HG03378 (cell line): ENCODE measurements around the gene PHACTR1.
"Not testable (repeated sequence)": the region's sequence is repeated elsewhere in the genome, so short reads cannot be mapped to it uniquely, and the experiment has no call there.

ENCODE experiments used
- ATAC-seq: cut with Tn5 transposase; IDR thresholded peaks from one replicate; pipeline ENCODE4 v1.9.1; 2021; ENCODE audit warnings: mild to moderate bottlenecking, moderate library complexity; ENCODE audit not compliant: unreplicated experiment

Gene PHACTR1

DNA sequence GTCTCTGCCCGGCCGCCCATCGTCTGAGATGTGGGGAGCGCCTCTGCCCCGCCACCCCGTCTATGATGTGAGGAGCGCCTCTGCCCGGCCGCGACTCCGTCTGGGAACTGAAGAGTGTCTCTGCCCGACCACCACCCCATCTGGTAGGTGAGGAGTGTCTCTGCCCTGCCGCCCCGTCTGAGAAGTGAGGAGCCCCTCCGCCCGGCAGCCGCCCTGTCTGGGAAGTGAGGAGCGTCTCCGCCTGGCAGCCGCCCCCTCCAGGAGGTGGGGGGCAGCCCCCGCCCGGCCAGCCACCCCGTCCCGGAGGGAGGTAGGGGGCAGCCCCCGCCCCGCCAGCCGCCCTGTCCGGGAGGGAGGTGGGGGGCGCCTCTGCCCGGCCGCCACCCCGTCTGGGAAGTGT is 417.3 kb downstream of the PHACTR1 start:
- not testable (repeated sequence) for ATAC-seq

GRCh38 chr6:13135152-13135551 is 418.6 kb downstream of the PHACTR1 start:
- no peak for ATAC-seq

- ATAC-seq, result no peak
Observed at GRCh38 chr6:13139119-13139518, 422.6 kb downstream of the PHACTR1 start.

DNA sequence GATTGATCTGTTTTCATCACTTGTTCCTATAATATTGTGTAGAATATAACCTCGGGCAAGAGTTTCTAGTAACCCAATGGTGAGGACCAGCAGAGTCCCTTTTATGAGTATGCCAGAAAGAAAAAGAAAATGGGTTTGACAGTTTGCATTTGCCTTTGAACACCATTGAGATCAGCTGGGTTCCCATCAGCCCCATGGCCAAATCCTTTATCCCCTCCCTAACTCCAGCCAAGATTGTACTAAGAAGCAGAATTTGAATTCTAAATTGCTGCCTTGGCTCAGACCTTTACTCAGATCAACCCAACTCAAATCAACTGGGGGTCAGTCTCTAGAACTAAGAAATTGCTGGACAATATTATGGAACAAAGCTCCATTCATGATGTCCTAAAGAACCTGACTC is 424.4 kb downstream of the PHACTR1 start:
- no peak for ATAC-seq

- ATAC-seq, result no peak
Observed at GRCh38 chr6:13141387-13141786, 424.8 kb downstream of the PHACTR1 start.

DNA sequence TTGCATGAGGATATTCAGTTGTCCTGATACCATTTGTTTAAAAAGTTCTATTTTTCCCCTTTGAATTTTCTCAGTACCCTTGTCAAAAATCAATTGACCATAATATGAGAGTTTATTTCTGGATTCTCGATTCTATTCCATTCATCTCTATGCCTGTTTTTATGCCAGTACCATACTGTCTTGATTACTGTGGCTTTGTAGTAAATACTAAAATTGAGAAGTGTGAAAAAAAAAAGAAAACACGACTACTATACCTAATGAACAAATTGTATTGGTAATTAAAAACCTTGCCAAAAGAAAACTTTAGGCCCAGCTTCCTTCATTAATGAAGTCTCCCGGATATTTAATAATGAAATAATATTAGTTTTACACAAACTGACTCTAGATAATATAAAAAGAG is 426.0 kb downstream of the PHACTR1 start:
- ATAC-seq, result no peak

GRCh38 chr6:13146442-13146841 is 429.9 kb downstream of the PHACTR1 start:
- ATAC-seq, result no peak

DNA sequence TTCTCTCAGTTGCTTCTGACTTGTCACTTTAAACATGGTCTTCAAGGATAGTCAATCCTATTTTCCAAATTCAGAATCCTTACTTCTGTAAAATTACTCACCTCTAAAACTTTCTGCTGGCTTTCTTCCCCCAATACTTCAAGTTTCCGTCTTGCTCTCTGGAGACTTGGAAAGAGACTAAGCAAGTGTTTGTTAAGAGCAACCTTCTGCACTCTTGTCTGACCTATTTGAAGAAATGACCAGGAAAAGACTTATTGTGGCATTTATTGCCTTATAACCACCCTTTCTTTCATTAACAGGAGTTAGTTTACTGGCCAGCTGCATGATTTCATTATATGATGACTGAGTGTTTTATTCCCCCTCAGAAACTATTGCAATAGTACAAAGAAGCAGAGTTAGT is 430.8 kb downstream of the PHACTR1 start:
- ATAC-seq, result no peak

DNA sequence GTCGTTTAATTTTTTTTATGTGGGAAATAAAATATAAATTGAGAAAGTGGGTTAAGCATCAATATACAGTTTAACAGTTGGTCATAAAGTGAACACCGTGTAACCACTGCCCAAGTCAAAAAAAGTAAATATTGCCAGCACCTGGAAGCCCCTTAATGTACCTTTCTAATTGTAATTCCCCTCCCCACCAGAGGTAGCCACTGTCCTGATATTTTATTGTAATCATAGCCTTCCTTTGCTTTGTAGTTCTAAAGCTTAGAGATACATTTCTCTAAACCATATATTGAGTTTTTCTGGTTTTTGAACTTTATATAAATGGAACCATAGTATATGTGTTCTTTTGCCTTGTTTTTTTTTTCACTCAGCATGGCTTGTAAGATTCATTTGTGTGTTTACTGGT is 431.2 kb downstream of the PHACTR1 start:
- ATAC-seq, result no peak

GRCh38 chr6:13152764-13153163 is 436.2 kb downstream of the PHACTR1 start:
- ATAC-seq, result no peak

DNA sequence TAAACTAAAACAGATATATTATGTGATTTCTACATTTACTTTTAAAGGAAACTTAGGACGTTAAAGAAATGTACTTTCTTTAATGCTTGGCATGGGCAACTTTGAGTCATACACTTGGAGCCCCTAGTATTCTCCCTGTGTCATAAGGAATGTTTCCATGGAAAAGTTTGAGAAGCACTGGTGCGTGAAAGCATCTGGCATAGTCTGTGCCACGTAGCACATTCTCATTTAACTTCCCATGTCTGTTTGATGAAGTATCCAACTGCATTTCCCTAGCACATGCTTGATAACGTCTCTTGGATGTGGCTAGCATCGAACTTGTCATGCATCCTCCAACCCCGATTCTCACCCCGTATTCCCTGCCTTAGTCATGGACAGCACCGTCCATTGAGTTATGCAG is 439.8 kb downstream of the PHACTR1 start:
- ATAC-seq, result no peak

GRCh38 chr6:13157293-13157692 is 440.7 kb downstream of the PHACTR1 start:
- ATAC-seq, result no peak

GRCh38 chr6:13159300-13159699 is 442.7 kb downstream of the PHACTR1 start:
- ATAC-seq, result no peak

- not testable (repeated sequence) for ATAC-seq
Observed at GRCh38 chr6:13159822-13160221, 443.3 kb downstream of the PHACTR1 start.

DNA sequence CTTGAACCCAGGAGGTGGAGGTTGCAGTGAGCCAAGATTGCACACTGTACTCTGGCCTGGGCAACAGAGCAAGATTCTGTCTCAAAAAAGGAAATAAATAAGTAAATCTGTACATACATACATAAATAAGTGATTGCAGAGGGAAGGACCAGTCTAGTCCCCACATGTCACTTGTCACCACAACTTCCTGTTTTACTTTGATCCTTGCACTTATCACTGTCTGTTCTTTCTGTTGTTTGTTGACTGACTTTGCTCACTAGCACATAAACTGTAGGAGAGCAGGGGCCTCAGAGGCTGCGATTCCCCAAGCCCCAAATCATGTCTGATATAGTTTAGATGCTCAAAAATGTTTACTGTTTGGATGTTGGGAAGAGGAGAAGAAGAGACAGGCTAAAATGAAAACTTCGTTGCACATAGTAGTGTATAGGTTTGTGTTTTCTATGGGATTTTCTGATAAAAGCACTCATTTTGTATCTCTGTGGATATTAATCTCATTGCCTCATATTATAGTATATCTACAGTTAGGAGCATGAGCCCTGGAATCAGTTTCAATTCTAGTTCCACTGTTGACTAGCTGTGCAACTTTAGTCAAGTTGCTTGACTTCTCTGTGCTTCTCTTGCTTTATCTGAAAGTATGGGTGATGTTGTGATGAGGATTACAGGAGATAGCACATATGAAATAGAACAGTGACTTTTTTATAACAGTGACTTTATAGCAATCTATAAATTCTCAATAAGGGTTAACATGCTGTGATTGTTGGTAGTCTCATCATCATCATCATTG is 446.8 kb downstream of the PHACTR1 start:
- no peak for ATAC-seq

DNA sequence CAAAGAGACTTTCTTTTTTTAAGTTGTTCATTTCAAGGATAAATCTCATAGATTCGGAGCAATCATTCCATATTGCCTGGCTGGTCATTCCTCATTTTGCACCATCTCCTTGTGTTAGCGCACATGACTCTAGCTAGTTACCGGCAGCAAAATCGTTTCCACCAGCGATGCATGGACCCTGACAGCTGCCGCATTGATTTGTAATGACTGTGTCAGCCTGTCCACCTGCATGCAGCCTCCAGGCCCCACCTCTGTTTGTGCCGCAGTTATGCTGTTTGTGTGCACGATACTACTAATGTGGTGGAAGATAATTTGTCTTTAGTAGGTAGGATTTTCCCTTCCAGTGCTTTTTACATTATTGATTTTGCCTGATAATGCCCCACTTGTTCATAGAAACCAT is 447.7 kb downstream of the PHACTR1 start:
- no peak for ATAC-seq

DNA sequence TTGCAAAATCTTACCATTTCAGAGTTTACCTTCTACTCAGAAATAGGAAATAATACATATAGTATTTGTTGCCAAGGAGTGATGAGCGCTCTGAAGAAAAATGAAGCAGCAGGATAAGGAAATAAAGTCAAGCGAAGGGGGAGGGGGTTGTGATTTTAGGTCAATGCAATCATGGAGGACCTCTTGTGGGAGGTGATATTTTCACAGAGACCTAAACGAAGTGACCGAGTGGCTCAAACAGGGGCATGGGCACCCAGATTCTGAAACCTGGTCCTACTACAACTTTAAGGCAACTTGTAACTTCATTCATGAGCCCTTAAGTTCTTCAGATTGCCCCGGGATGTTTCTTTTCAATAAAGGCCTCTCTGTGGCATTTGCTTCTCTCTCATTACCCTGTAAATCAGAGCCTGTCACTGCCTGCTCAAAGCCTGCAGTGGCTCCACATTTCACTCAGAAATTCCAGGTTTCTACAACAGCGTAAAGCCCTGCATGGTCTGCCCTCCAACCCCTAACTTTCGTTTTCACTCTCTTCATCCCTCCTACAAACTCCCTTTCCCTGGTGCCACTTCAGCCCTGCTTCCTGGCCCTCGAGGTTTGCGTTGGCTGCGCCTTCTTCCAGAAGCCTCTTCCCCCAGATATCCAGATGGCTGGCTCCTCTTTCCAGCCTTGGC is 449.1 kb downstream of the PHACTR1 start:
- no peak for ATAC-seq

DNA sequence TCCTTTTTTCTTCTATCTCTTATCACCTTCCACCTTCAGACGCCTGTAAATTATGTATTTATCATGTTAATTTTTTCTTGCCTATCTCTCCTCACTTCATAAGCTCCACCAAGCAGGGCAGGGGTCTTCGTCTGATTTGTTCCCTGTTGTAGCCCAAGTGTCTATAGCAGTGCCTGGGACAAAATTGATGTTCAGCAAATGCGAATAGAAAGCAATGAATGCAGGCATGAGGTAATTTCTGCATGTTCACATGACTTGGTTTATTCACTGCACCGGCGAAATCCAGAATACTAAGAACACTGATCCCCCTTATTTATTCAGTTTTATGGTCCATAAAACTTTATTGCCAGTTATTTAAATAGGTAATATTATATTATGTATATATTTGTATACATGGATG is 449.7 kb downstream of the PHACTR1 start:
- ATAC-seq, result no peak

GRCh38 chr6:13166916-13167315 is 450.3 kb downstream of the PHACTR1 start:
- ATAC-seq, result no peak

GRCh38 chr6:13172291-13172690 is 455.7 kb downstream of the PHACTR1 start:
- ATAC-seq, result no peak

GRCh38 chr6:13175087-13175486 is 458.5 kb downstream of the PHACTR1 start:
- ATAC-seq, result no peak

GRCh38 chr6:13175759-13176158 is 459.2 kb downstream of the PHACTR1 start:
- ATAC-seq, result no peak

DNA sequence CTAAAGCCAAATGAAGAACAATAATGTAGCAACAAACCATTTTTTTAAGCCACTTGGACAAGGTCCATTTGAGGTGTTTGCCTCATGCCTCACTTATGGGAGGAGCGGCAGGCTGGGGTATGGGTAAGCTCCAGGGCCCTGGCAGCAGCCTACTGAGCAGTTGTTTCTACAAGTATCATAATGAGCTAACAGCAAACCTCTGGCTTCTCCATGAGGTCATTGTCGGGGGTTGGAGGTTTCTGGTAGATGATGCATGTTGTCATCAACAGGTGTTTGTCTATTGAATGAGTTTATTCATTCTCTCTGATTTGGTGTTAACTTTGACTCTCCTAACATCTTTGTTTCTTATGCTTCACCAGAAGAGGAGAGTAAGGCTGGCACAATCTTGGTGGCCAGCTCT is 461.1 kb downstream of the PHACTR1 start:
- no peak for ATAC-seq
